Measurements from ENCODE around the gene ANKRD53.
"Not testable (repeated sequence)": the region's sequence is repeated elsewhere in the genome, so short reads cannot be mapped to it uniquely, and the experiment has no call there.

Gene ANKRD53

DNA sequence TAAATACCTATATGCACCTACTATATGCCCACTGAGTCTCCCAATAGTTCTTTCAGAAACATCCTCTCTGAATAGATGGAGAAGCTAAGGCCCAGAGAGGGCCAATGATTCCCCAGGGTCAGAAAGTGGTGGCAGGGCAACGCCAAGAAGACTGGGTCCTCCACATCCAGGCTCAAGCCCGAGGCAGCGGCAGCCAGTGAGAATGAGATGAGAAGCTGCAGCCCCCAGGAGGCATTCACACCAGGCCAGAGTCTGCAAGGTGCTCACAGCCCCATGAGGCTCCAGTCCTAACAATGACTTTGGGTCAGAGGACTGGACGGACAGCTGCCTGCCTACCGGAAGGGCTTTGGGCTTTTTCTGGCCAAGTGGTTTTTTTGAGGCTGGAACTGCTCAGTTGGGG lies 12.7 kb downstream of the ANKRD53 start:
- DNase-seq = no peak

DNA sequence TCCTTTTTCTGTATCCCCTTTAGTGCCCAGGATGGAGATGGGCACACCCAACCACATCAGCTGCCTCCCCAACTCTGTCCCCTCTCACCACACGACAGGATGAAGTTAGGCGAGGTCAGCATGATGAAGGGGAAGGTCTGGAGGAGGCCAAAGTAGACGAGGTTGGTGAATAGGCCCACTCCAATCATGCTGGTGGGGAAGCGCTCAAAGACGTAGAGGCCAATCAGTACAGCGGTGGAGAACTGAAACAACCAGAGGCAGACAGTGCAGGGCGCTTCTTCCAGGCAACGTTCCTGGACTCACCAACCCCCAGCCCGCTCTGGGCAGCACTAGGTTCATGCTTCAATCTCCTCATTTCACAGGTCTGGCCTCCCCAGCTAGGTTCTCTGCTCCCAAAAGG lies 13.3 kb downstream of the ANKRD53 start:
- no peak for DNase-seq

- no peak for DNase-seq
These were observed 14.8 kb downstream of the ANKRD53 start for GRCh38 chr2:70992945-70993853.

DNA sequence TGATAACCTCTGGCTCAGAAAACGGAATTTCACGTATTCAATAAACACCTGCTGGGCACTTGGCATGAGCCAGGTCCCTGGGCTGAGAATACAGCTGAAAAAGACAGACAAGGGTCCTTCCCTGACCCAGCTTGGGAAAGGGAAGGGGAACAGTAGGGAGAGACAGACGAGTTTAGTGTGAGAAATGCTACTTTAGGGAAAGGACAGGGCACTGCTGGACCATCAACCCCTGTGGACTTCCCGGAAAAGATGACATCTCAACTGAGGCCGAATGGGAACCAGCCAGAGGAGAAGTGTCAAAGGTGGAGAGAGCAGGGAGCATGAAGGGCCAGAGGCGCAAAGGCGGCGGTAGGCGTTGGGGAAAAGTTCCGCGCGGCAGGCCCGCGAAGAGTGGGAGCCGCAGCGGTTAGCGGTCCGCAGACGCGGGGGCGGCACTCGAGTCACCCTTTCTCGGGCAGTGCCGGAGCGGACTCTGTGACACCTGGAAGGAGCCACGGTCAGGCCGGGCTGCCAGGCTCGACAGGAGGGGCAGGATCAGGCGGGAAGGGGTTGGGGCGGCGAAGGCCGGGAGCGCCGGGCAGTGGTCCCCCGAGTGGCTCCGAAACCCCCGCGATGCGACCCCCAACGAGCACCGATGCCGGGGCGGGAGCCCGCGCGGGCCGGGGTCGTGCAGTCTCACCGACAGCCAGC lies 15.7 kb downstream of the ANKRD53 start:
- DNase-seq = no peak

DNA sequence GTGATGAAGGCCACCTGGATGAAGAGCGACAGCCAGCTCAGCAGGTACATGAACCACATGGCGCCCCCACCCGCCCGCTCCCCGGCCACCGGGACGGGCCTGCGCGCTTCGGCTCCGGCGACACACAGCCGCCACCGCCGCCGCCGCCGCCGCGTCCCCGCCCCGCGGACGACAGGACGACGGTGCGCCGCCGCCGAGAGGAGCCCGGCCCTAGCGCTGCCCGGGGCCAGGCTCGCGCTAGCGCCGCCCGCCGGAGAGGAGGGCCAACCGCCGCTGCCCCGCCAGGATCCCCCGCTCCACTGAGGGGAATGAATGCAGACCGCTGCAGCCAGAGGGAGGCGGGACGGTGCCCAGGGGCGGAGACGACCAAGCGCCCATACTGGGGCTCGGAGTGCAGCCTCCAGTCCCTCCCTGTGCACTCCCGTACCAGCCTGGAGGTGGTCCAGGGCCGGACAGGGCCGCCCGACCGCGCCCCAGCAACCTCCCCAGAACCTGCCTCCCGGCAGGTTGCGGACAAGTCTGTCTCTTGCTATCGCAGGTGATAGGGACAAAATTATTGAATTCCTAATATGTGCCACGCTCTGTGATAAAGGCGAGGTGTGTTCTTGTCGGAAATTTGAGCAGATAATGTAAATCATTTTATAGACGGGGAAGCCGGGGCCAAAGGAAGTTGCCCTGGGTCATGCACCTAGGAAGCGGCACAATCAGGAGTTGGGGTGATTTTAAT lies 16.4 kb downstream of the ANKRD53 start, which contains the start of gene TEX261:
TSS of gene TEX261 (minus strand) at position 175 of the 727 bp plus-strand sequence. CDS start at position 59, 116 bp downstream.
- DNase-seq = peak; percentile 86

DNA sequence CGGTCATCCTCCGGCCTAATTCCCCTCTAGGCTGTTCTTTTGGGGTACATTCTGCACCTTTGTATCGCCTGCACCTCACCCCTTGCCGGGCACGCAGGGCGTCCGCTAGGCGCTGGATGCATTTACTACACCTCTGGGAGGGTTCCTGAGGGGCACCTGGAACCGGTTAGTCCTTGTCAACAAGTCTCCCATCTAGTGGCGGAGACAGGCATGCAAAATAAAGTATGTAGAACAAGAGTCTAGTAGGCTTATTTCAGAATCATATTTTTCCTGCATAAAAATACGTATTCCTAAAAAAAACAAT lies 16.9 kb downstream of the ANKRD53 start:
- DNase-seq = no peak

DNA sequence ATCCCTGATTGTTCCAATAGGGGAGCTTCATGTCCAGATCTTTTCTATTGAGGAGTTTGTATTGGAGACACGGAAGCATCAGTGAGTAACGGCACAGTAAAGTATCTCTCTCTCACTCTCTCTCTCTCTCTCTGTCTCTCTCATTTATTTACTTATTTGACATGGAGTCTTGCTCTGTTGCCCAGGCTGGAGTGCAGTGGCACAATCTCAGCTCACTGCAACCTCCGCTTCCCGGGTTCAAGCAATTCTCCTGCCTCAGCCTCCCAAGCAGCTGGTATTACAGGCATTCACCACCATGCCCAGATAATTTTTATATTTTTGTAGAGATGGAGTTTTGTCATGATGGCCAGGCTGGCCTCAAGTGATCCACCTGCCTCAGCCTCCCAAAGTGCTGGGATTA lies 20.5 kb downstream of the ANKRD53 start:
- DNase-seq = not testable (repeated sequence)

GRCh38 chr2:70999362-70999761 lies 20.9 kb downstream of the ANKRD53 start:
- no peak for DNase-seq

- not testable (repeated sequence) for DNase-seq
These were observed 21.5 kb downstream of the ANKRD53 start for GRCh38 chr2:70999931-71000330.

- peak; percentile 54 for DNase-seq
These were observed 22.6 kb downstream of the ANKRD53 start for GRCh38 chr2:71000780-71001591.

- no peak for DNase-seq
These were observed 23.1 kb downstream of the ANKRD53 start for GRCh38 chr2:71001592-71001927.

DNA sequence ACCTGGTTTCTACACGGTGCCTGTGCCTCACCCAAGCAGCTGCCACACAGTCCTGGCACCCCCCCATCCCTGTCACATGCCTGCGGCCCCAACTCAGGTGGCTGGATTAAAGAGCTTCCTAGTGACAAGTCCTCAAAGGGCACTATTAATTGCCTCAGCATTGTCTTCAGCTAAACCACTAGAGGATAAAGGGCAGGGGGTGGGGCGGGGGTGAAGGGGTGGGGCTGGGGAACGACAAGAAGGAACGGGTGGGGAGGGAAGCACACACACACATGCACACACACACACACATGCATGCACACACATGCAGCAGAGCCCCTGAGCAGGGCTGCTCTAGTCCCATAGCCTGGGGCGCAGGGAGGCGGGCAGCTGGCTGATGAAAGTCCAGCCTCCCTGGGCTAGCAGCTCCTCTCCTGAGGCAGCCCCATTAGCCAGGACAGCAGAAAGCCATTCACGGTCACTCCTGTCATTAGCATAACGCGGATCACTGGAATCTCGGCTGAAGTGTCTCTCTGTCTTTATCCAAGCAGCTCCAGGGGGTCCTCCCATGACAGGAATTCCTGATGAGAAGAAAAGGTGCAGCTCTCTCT lies 23.6 kb downstream of the ANKRD53 start:
- no peak for DNase-seq

DNA sequence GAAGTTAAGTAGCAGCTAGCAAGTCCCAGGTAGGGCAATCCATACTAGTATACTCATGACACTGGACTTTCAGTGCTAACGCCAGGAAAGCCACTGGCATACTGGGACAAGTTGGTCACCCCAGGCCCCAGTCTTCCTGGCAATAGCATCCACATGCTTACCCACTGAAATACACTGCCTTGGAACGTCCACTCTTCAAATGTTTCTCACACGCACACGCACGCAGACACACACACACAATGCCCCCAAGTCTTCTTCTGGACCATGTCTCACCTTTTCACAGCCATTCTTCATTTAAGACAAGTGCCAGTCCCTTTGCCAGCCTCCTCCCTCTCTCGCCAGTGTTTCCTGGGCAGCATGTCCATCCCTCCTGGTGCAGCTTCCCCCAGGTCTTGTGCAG lies 25.0 kb downstream of the ANKRD53 start:
- DNase-seq = no peak

DNA sequence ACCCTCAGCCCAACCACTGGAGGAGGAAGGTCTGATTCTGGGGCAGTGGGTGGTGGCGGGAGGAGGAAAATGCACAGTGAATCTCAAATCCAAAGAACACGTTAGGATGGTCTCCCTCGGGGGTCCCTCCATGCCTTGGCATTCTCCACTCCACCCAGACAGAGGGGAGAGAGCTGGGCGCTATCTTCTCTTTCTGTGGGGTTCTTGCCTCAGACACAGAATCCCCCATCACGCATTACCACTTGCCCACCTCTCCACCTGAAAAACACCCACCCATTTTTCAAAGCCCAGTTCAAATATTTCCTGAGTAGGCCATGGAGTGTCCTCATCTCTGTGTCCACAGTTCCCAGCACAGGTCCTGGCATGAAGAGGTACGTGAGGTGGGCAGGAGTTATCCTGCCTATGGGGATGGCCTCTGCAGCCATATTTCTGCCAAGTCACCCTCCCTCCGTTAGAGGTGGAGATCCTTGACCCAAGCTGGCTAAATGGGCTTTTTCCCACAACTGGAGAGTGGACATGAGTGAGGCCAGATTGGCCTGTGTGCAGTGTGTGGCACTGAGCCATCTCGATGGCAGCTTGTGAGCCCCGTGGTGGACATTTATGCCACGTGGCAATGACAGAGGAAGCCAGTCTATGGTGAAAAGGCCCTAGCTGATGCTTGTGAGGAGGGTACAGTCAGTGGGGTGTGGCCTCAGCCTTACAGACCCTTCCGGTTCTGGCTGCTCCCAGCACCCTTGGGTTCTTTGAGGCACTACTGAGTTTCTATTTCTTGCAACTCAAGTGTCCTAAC lies 25.7 kb downstream of the ANKRD53 start:
- no peak for DNase-seq

DNA sequence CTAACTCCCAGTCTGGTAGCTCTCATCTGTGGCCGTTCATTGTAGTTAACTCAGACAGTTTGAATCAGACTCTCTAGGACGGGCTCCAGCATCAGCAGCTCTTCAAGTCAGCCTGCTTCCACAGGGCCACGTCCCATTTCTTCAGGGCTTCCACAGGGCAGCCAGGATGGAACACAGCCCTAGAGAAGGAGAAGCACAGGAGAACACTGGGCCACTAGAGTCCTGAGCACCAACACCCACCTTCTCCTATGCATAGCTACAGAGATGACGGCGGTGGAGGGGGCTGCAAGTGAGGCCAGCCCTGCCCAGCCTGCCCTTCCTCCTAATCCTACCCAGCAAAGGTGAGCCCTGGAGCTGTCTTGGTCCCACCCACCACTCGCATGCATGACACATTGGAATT lies 26.4 kb downstream of the ANKRD53 start:
- DNase-seq = no peak

DNA sequence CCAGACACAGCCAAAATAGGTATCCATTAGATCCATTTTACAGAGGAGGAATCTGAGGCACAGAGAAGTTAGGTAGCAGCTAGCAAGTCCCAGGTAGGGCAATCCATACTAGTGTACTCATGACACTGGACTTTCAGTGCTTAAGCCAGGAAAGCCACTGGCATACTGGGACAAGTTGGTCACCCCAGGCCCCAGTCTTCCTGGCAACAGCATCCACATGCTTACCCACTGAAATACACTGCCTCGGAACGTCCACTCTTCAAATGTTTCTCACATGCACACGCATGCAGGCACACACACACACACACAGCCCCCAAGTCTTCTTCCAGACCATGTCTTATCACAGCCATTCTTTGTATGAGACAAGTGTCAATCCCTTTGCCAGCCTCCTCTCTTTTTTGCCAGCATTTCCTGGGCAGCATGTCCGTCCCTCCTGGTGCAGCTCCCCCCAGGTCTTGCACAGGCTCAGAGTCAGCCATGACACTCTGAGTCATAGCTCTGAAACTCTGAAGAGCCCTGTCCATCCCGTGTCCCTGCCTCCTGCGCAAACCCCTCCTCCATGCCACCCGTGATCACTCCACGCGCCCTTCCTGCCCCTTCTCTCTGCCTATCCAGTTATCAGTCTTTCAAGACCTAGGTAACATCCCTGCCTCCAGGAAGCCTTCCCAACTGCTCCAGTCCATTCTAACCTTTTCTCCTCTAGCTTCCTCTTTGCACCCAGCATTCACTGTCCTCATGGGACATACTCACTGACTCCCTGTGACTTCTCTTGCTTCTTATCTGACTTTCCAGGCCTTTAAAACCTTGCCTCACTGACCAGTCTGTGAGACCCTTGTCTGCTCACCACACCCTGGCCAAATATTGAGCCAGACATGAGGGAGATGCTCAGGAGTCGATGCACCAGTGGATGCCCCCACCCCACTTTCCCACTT lies 27.1 kb downstream of the ANKRD53 start:
- no peak for DNase-seq

DNA sequence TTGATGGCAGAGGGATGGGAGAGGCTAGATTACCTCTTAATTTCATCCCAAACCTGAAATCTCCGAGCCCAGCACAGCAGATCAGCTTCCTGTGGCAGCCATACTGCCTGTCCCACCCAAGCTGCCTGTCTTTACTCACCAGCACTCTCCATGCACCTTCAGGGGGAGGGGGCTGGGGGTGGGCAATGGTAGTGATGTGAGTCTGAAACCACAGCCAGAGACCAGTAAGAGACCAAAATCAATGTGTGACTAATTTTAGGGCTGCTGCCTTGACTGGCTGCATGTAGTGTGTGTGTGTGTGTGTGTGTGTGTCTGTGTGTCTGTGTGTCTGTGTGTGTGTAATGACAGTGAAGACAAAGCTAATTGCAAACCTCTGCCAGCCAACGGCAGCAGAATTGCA lies 27.9 kb downstream of the ANKRD53 start:
- DNase-seq = no peak

DNA sequence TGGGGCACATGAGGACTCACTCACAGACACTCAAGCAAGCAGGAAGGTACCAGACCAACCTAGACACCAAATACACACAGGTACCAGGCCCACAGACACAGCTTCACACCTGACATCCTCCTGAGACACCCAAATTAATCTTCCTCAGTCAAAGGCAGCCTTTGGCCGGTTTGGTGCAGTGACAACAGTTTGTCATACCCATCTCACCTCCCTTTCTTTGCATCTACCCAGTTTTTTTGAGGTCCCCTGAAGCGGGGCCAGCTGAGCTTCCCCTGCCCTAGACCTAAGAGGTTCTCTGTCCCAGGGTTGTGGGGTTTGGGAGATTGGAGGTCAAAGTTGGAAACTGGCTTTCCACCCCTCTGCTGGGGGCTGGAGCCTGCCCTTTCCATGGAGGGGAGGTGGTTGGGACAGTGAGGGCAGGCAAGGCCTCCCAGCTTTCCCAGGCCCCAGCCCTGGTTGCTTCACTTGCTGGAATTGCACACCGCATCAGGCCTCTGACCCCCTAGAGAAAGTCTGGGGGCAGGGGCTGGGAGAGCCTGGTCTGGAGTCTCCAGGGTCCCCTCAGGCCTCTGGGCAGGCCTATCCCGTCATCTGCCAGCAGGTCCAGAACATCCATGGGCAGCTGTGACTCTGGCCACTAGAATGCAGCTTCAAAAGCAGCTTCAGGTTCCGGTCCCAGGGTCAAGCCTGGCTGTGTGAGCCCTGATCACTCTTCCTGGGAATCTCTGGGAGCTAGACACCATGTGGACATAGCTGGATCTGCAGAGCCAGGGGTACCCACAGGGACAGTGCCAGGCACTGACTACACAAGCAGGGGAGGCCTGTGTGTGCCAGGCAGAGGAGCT lies 28.7 kb downstream of the ANKRD53 start:
- no peak for DNase-seq

GRCh38 chr2:71008342-71008741 lies 29.9 kb downstream of the ANKRD53 start:
- no peak for DNase-seq
